ENCODE data around the gene MSI2. TPM values are rescaled to one million over a fixed set of nuclear protein-coding genes. Genes with fewer than 3 reads are reported as not detected.

The MSI2 gene
- total RNA-seq, 3 donors from 2014 or later, result 13.4 to 89.1 (median 71.1) TPM

DNA sequence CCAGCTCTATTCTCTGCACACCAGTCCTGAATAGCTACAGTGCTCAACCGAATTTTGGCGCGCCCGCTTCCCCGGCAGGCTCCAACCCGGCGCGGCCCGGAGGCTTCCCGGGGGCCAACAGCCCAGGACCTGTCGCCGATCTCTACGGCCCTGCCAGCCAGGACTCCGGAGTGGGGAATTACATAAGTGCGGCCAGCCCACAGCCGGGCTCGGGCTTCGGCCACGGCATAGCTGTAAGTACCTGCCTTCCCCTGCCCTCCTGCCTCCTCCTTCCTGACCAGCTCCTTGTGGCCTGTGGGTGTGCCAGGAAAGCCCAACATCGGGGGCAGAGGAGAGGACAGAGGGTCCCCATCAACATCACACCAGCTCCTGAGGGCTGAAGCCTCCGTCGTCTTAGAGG is 418.6 kb downstream of the MSI2 start:
- Histone ChIP-seq H3K4me1 (peaks cover 0 to 4% of the 10 kb centered on the region in 2 donors), H3K27ac (no peak overlapping the region), H3K9me3 (no peaks in the 10 kb centered on the region), H3K4me3 (no peak overlapping the region), H3K27me3 (no peaks in the 10 kb centered on the region), H3K36me3 (no peaks in the 10 kb centered on the region)
- intact Hi-C loops (cut with DNase I; ENCODE audit: low total_unique reads), result no loop called here
- no peak for DNase-seq (ENCODE audit: low spot score in 2 of 2)
- TF ChIP-seq POLR2A (IDR thresholded peaks at IDR 0.05), result no peak
- TF ChIP-seq, protein P1, sequence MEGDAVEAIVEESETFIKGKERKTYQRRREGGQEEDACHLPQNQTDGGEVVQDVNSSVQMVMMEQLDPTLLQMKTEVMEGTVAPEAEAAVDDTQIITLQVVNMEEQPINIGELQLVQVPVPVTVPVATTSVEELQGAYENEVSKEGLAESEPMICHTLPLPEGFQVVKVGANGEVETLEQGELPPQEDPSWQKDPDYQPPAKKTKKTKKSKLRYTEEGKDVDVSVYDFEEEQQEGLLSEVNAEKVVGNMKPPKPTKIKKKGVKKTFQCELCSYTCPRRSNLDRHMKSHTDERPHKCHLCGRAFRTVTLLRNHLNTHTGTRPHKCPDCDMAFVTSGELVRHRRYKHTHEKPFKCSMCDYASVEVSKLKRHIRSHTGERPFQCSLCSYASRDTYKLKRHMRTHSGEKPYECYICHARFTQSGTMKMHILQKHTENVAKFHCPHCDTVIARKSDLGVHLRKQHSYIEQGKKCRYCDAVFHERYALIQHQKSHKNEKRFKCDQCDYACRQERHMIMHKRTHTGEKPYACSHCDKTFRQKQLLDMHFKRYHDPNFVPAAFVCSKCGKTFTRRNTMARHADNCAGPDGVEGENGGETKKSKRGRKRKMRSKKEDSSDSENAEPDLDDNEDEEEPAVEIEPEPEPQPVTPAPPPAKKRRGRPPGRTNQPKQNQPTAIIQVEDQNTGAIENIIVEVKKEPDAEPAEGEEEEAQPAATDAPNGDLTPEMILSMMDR (IDR thresholded peaks at IDR 0.05), result no peak
- TF ChIP-seq POLR2AphosphoS5 (IDR thresholded peaks at IDR 0.05), result no peak

DNA sequence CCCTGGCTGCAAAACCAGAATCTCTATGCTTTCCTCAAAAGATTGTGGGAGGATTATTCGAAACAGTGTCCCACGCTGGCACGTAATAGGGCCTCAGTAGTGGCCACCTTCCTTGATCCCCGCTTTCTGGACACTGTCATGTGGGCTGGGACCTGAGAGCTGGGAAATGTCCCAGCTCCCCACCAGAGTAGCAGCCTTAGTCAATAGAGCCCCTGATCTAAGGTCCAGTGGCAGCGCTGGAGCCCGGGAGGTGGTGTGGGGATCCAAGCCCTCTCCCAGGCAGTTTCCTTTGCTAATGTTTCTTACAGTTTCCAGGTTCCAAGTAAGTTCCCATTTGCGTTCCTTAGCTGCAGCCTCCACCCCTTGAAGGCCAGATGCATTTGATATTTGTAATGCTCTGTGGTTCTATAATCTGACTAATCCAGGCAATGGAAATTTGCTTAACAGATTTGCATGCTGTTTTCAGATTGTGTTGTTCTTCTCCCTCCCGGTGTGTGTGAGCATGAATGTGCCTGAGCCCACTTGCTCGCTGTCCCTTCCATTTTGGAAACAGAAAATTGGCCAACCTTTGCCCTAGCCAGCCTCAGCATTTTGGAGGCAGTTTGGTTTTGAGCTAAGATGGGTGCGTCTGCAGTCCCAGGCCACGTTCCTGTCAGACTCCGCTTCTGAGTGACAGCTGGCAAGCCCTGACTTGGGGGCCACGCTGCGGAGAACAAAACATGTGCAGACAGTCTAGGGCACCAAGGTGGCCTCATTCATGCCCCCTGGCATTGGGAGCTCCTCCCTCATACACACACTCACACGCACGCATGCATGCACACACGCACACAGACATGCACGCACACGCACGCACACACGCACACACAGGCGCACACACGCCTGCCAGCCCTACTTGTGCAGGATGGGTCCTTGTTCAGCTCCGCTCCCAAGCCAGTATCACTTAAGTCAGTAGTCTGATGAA is 419.4 kb downstream of the MSI2 start:
- Histone ChIP-seq H3K9me3 (no peaks in the 10 kb centered on the region), H3K36me3 (no peaks in the 10 kb centered on the region), H3K4me3 (no peak overlapping the region), H3K27ac (no peak overlapping the region), H3K27me3 (no peaks in the 10 kb centered on the region), H3K4me1 (peaks cover 0 to 4% of the 10 kb centered on the region in 2 donors)
- no peak for DNase-seq (ENCODE audit: low spot score in 2 of 2)
- intact Hi-C loops (cut with DNase I; ENCODE audit: low total_unique reads), result no loop called here
- TF ChIP-seq, protein P1 (IDR thresholded peaks at IDR 0.05), result no peak

DNA sequence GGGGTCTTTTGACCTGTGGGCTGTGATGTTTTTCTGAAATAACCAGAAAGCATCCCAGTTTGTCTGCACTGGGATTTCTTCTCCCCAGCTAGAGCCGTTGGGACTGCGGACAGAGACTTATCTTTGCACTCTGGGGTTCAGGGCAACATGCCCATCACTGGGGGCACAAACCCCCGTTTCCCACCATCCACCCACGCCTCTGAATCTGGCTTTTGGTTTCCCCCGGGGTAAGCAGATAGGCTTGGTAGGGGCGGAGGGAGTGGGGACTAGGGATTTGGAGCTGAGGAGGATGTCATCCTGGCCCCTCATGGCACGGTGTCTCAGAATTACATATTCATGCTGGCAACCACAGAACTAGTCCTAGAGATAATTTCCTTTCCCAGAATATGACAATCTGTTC is 420.2 kb downstream of the MSI2 start:
- Histone ChIP-seq H3K27ac (no peak overlapping the region), H3K9me3 (no peaks in the 10 kb centered on the region), H3K36me3 (no peaks in the 10 kb centered on the region), H3K4me1 (peaks cover 0 to 3% of the 10 kb centered on the region in 2 donors), H3K4me3 (no peak overlapping the region), H3K27me3 (no peaks in the 10 kb centered on the region)
- no peak for TF ChIP-seq POLR2A (IDR thresholded peaks at IDR 0.05)
- TF ChIP-seq, protein P1 (IDR thresholded peaks at IDR 0.05), result no peak
- no peak for TF ChIP-seq POLR2AphosphoS5 (IDR thresholded peaks at IDR 0.05)
- no peak for DNase-seq (ENCODE audit: low spot score in 2 of 2)
- intact Hi-C loops (cut with DNase I; ENCODE audit: low total_unique reads), result no loop called here

DNA sequence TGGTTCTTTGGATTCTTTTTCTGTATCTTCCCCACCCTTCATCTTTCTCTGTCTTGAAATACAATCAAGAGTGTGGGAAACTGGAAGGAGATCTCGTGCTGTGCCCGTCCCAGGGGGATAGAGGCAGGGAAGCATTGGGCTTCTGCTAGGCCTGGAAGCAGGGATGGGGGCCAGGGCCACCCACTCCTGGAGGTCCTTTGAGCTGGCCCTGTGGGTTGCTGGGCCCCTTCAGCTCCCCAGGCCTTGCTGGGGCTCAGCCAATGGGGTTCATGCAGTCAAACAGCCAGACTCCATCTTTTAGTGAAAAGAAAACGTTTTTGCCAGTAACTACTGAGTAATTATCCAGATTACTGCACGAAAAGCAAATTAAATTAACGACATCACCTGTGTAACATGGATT is 421.0 kb downstream of the MSI2 start:
- Histone ChIP-seq H3K4me1 (no peaks in the 10 kb centered on the region), H3K36me3 (no peaks in the 10 kb centered on the region), H3K4me3 (no peak overlapping the region), H3K27ac (no peak overlapping the region), H3K9me3 (no peaks in the 10 kb centered on the region), H3K27me3 (no peaks in the 10 kb centered on the region)
- no peak for DNase-seq (ENCODE audit: low spot score in 2 of 2)
- no peak for TF ChIP-seq POLR2AphosphoS5 (IDR thresholded peaks at IDR 0.05)
- TF ChIP-seq, protein P1 (IDR thresholded peaks at IDR 0.05), result no peak
- TF ChIP-seq POLR2A (IDR thresholded peaks at IDR 0.05), result no peak
- intact Hi-C loops (cut with DNase I; ENCODE audit: low total_unique reads), result no loop called here

DNA sequence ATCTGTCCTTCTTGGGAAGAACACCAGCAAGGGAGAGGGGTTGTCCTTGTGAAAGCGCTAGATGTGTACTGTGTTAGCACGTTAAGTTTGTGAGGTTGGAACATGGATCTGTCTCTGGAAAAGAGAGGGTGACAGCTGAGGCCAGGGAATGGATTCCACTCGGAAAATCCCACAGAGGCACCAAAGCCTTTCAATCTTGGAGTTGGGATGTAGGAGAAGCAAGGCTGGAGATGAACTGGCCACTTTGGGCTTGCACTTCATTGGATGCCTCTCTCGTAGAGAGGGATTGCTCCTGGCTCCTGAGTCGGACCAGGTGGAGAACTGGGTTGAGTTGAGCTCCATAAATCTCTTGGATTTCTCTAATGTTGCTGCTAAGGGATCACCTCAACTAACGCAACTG is 421.5 kb downstream of the MSI2 start:
- intact Hi-C loops (cut with DNase I; ENCODE audit: low total_unique reads), result no loop called here
- no peak for TF ChIP-seq POLR2A (IDR thresholded peaks at IDR 0.05)
- TF ChIP-seq POLR2AphosphoS5 (IDR thresholded peaks at IDR 0.05), result no peak
- TF ChIP-seq, protein P1 (IDR thresholded peaks at IDR 0.05), result no peak
- Histone ChIP-seq H3K4me1 (no peaks in the 10 kb centered on the region), H3K36me3 (no peaks in the 10 kb centered on the region), H3K27ac (no peak overlapping the region), H3K27me3 (no peaks in the 10 kb centered on the region), H3K4me3 (no peak overlapping the region), H3K9me3 (no peaks in the 10 kb centered on the region)
- no peak for DNase-seq (ENCODE audit: low spot score in 2 of 2)
